PC-9 (cell line): ENCODE data around the gene MDFIC.

ENCODE experiments used
- EZH2 ChIP-seq: fragments of 200-600 bp; sonication (generic); IDR thresholded peaks from 2 replicates; pipeline ENCODE4 v1.8.0; 2017; ENCODE audit warnings: antibody characterized with exemption, low read depth
- TF ChIP-seq, protein P1 (sequence below): fragments of 200-600 bp; sonication (generic); conservative IDR thresholded peaks from 2 replicates; pipeline ENCODE4 v1.6.1; 2017; ENCODE audit warnings: mixed run types, antibody characterized with exemption, mild to moderate bottlenecking, moderate library complexity

GRCh38 chr7:114886241-114886640 is 35.7 kb upstream of the MDFIC start:
- TF ChIP-seq, protein P1, sequence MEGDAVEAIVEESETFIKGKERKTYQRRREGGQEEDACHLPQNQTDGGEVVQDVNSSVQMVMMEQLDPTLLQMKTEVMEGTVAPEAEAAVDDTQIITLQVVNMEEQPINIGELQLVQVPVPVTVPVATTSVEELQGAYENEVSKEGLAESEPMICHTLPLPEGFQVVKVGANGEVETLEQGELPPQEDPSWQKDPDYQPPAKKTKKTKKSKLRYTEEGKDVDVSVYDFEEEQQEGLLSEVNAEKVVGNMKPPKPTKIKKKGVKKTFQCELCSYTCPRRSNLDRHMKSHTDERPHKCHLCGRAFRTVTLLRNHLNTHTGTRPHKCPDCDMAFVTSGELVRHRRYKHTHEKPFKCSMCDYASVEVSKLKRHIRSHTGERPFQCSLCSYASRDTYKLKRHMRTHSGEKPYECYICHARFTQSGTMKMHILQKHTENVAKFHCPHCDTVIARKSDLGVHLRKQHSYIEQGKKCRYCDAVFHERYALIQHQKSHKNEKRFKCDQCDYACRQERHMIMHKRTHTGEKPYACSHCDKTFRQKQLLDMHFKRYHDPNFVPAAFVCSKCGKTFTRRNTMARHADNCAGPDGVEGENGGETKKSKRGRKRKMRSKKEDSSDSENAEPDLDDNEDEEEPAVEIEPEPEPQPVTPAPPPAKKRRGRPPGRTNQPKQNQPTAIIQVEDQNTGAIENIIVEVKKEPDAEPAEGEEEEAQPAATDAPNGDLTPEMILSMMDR = no peak
- no peak for TF ChIP-seq EZH2
